ENCODE data around the gene SRPK1.
A peak's percentile ranks its signal among the peaks of the same experiment; 100 is the strongest.

Gene SRPK1

DNA sequence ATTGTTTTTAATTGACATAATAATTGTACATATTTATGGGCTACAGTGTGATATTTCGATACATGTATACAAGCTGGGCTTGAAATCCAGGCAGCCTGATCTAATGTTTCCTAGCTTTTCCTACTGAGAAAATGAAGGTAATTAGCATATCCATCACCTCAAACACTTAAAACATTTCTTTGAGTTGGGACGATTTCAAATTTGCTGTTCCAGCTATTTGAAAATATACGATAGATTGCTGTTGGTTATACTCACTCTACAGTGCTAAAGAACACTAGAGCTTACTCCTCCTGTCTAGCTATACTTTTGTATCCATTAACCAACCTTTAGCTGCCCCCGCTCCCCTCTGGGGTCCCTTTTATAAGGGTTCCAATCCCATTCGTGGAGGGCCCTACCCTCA, 111.1 kb downstream of the SRPK1 start:
- Histone ChIP-seq H3K4me3 (no peak overlapping the region), H4K20me1 (0 out of 2 replicates have a peak, but pooled peaks cover 11% of the 10 kb centered on the region), H3K4me2 (no peak overlapping the region), H3K4me1 (peaks cover 23% of the 10 kb centered on the region), H3K9me3 (no peaks in the 10 kb centered on the region), H3K36me3 (no peaks in the 10 kb centered on the region), H3K9ac (no peak overlapping the region), H3K27me3 (no peaks in the 10 kb centered on the region), H3K27ac (no peak overlapping the region)
- TF ChIP-seq Cebpa-rat (IDR thresholded peaks at IDR 0.05): no peak

GRCh38 chr6:35808688-35809087, 112.2 kb downstream of the SRPK1 start:
- Histone ChIP-seq H3K4me1 (peaks cover 25% of the 10 kb centered on the region), H3K9me3 (no peaks in the 10 kb centered on the region), H3K4me2 (no peak overlapping the region), H3K9ac (no peak overlapping the region), H3K36me3 (no peaks in the 10 kb centered on the region), H3K27ac (no peak overlapping the region), H3K27me3 (no peaks in the 10 kb centered on the region), H4K20me1 (0 out of 2 replicates have a peak, but pooled peaks cover 11% of the 10 kb centered on the region), H3K4me3 (no peak overlapping the region)
- no peak for TF ChIP-seq Cebpa-rat (IDR thresholded peaks at IDR 0.05)

DNA sequence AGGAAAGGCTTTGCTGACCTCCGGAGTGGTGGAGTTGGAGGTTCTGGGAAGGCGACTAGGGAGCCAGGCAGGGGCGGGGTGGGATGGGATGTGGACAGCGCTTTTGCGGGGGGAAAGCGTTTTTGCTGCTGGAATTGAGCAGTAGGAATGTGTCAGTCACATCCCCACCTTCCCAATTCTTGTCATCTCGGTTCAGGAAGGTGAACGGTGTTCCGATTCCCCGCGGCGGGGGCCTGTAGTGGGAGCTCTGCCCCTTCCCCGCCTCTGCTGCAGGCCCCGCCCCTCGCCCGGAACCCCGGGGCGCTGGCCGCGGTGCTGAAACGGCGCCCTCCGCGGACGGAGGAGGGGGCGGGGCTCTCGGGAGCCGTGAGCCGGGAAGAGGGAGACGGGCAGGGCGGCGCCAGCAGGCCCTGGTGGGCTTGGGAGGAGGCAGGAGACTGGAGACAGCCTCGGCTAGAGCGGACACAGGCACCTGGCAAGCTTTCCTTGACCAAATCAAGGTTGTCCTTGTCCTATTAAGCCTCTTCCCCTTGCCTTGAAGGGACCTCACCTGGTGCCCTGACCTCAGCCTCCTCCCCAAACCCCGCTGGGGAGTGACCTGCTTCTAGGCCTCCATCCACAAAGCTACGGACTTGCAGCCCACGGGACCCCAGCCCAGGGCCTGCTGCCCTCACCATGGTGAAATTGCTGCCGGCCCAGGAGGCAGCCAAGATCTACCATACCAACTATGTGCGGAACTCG, 115.7 kb downstream of the SRPK1 start, which contains the start of gene LHFPL5:
LHFPL5 (plus strand) TSS at position 357 of the 741 bp plus-strand sequence; CDS start at position 676, 319 bp downstream.
- H4K20me1 ChIP-seq: 0 out of 2 replicates have a peak, but pooled peaks cover 11% of the 10 kb centered on the region
- H3K4me1 ChIP-seq: 0 out of 2 replicates have a peak, but pooled peaks cover 8% of the 10 kb centered on the region
- peak within 1 kb of the TSS; percentile 36; the same call in 1 of the 2 replicates for H3K4me3 ChIP-seq
- no peak within 1 kb of the TSS for H3K27ac ChIP-seq
- no peaks in the 10 kb centered on the region for H3K9me3 ChIP-seq
- TF ChIP-seq Cebpa-rat (IDR thresholded peaks at IDR 0.05): no peak
- H3K27me3 ChIP-seq: no peaks in the 10 kb centered on the region
- no peaks in the 10 kb centered on the region for H3K36me3 ChIP-seq
- H3K4me2 ChIP-seq: peak within 1 kb of the TSS; percentile 61
- no peak within 1 kb of the TSS for H3K9ac ChIP-seq

DNA sequence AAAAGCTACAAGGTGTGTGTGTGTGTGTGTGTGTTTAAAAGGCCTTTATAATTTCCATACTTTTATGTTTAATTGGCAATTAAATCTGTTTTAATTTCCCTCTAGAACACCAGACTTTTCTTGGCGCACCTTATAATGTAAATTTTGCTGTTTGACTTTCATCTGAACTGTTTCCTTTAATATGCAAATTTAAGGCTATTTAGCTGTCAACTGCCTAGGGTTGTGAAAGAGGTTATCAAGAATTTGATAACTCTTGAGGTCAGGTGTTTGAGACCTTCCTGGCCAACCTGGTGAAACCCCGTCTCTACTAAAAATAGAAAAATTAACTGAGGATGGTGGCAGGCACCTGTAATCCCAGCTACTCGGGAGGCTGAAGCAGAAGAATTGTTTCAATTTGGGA, 119.8 kb downstream of the SRPK1 start:
- H3K4me2 ChIP-seq: no peak overlapping the region
- H3K4me3 ChIP-seq: no peak overlapping the region
- no peaks in the 10 kb centered on the region for H3K27me3 ChIP-seq
- no peaks in the 10 kb centered on the region for H3K36me3 ChIP-seq
- no peaks in the 10 kb centered on the region for H3K9me3 ChIP-seq
- no peak for TF ChIP-seq Cebpa-rat (IDR thresholded peaks at IDR 0.05)
- peaks cover 14% of the 10 kb centered on the region; the same call in 1 of the 2 replicates for H3K4me1 ChIP-seq
- no peak overlapping the region for H3K9ac ChIP-seq
- no peak overlapping the region for H3K27ac ChIP-seq
- 0 out of 2 replicates have a peak, but pooled peaks cover 8% of the 10 kb centered on the region for H4K20me1 ChIP-seq

DNA sequence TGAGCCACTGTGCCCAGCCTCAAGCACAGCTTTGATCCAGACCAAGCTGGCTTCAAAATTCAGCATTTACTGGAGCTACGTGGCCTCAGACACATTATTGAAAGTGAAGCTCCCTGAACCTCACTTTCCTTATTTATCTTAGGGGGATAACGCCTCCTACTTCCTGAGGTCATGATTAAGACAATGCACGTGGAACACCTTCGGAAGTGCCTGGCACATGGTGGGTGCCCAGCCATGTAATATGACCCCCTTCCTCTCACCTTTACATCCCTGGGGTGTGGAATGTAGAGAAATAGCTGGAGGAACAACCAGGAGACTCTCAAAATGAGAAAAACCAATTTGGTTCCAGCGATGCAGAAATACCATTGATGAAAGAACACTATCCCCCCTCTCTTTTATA, 122.2 kb downstream of the SRPK1 start:
- TF ChIP-seq Cebpa-rat (IDR thresholded peaks at IDR 0.05): no peak
- Histone ChIP-seq H3K4me2 (no peak overlapping the region), H3K27ac (no peak overlapping the region)

GRCh38 chr6:35797837-35798526, 122.9 kb downstream of the SRPK1 start:
- no peaks in the 10 kb centered on the region for H3K27me3 ChIP-seq
- H3K9ac ChIP-seq: no peak overlapping the region
- H3K4me3 ChIP-seq: no peak overlapping the region
- H3K27ac ChIP-seq: 0 out of 2 replicates have a peak overlapping the region, but pooled peaks have one; percentile 4
- H3K4me1 ChIP-seq: peaks cover 6% of the 10 kb centered on the region; the same call in 1 of the 2 replicates
- no peaks in the 10 kb centered on the region for H3K9me3 ChIP-seq
- TF ChIP-seq Cebpa-rat (IDR thresholded peaks at IDR 0.05): no peak
- H4K20me1 ChIP-seq: no peaks in the 10 kb centered on the region
- H3K4me2 ChIP-seq: no peak overlapping the region
- H3K36me3 ChIP-seq: no peaks in the 10 kb centered on the region

More for the DNA sequence above, 122.2 kb downstream of the SRPK1 start:
- peaks cover 6% of the 10 kb centered on the region; the same call in 1 of the 2 replicates for H3K4me1 ChIP-seq
- no peak overlapping the region for H3K4me3 ChIP-seq
- no peaks in the 10 kb centered on the region for H3K27me3 ChIP-seq
- H3K9me3 ChIP-seq: no peaks in the 10 kb centered on the region
- H3K36me3 ChIP-seq: no peaks in the 10 kb centered on the region
- no peak overlapping the region for H3K9ac ChIP-seq
- H4K20me1 ChIP-seq: no peaks in the 10 kb centered on the region

- Histone ChIP-seq H3K4me2 (no peak overlapping the region), H3K4me1 (peaks cover 6% of the 10 kb centered on the region; the same call in 1 of the 2 replicates), H3K27me3 (no peaks in the 10 kb centered on the region), H3K9me3 (no peaks in the 10 kb centered on the region), H3K4me3 (no peak overlapping the region), H3K36me3 (no peaks in the 10 kb centered on the region), H4K20me1 (no peaks in the 10 kb centered on the region), H3K9ac (no peak overlapping the region), H3K27ac (no peak overlapping the region)
- TF ChIP-seq Cebpa-rat (IDR thresholded peaks at IDR 0.05): no peak
These were observed 124.7 kb downstream of the SRPK1 start for GRCh38 chr6:35796236-35796635.

DNA sequence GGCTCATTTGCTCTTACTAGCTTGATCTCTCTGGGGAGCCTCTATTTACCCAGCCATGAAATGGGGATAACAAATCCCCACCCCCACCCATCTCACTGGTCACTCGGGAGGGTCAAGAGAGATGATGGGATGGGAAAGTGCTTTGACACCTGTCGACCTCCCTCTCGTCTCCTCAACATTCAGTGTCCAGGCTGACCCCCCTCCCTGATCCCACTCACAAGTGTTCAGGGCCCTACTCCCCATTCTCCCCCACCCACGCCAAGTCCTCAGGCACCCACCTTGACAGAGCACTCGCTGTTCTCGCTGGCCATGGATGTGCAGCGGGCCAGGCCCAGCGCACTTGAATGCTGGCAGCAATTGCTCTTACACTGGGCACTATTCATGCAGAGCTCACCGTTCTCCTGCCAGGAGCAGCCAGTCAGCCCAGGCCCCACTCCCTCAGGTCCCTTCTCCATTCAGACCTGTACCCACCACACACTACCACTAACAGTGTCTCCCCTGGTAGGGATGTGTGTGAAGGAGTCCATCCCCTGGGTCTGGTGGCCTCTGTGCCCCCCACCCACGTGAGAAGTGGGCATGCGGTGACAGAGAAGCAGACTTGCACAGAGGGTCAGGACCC, 125.3 kb downstream of the SRPK1 start:
- H3K4me2 ChIP-seq: no peak overlapping the region
- H3K9me3 ChIP-seq: no peaks in the 10 kb centered on the region
- no peaks in the 10 kb centered on the region for H3K36me3 ChIP-seq
- H3K4me1 ChIP-seq: peaks cover 6% of the 10 kb centered on the region; the same call in 1 of the 2 replicates
- TF ChIP-seq Cebpa-rat (IDR thresholded peaks at IDR 0.05): no peak
- H3K27me3 ChIP-seq: no peaks in the 10 kb centered on the region
- no peak overlapping the region for H3K9ac ChIP-seq
- H3K27ac ChIP-seq: no peak overlapping the region
- H4K20me1 ChIP-seq: no peaks in the 10 kb centered on the region
- H3K4me3 ChIP-seq: no peak overlapping the region

GRCh38 chr6:35794536-35795452, 126.1 kb downstream of the SRPK1 start:
- no peak overlapping the region for H3K4me3 ChIP-seq
- H3K27me3 ChIP-seq: no peaks in the 10 kb centered on the region

More at GRCh38 chr6:35794536-35795452, 126.1 kb downstream of the SRPK1 start:
- H3K4me2 ChIP-seq: no peak overlapping the region
- no peaks in the 10 kb centered on the region for H3K9me3 ChIP-seq
- no peak for TF ChIP-seq Cebpa-rat (IDR thresholded peaks at IDR 0.05)
- H3K9ac ChIP-seq: no peak overlapping the region
- H3K4me1 ChIP-seq: peaks cover 6% of the 10 kb centered on the region; the same call in 1 of the 2 replicates
- H4K20me1 ChIP-seq: no peaks in the 10 kb centered on the region
- no peaks in the 10 kb centered on the region for H3K36me3 ChIP-seq
- H3K27ac ChIP-seq: no peak overlapping the region

Measured in BLaER1 (cell line).